Measurements from ENCODE around the gene FGF21. TPM values are rescaled to one million over a fixed set of nuclear protein-coding genes. Genes with fewer than 3 reads are reported as not detected.

Gene FGF21
- total RNA-seq, result not detected

GRCh38 chr19:48755084-48755641 is at the start of gene FGF21:
Gene FGF21 (plus strand): TSS chr19:48755524. CDS start chr19:48756237, 713 bp downstream.
- WGBS, result 54% methylated on average over 4 of the region's 4 CpGs
- H3K4me3 ChIP-seq, result no peak within 1 kb of the TSS
- no peak within 1 kb of the TSS for H3K27ac ChIP-seq (replicated peaks in 1 of 4)
- peaks cover 14 to 24% (median 15%) of the 10 kb centered on the region in 4 donors for H3K4me1 ChIP-seq
- no peaks in the 10 kb centered on the region for H3K9me3 ChIP-seq
- peaks cover 0 to 56% (median 24%) of the 10 kb centered on the region in 4 donors for H3K27me3 ChIP-seq
- H3K36me3 ChIP-seq, result peaks cover 0 to 10% (median 0%) of the 10 kb centered on the region in 4 donors
- DNase-seq (ENCODE audit: extremely low spot score), result no peak
- TF ChIP-seq CTCF (IDR thresholded peaks at IDR 0.05), result no peak
- no peak for TF ChIP-seq EP300 (IDR thresholded peaks at IDR 0.05)
- intact Hi-C loops (cut with DNase I), result no loop called here

GRCh38 chr19:48708471-48708870 is 46.9 kb upstream of the FGF21 start:
- 70% methylated on average over 10 of the region's 11 CpGs for WGBS
- H3K36me3 ChIP-seq, result peaks cover 0 to 18% (median 2%) of the 10 kb centered on the region in 4 donors
- H3K9me3 ChIP-seq, result peaks cover 0 to 4% (median 2%) of the 10 kb centered on the region in 4 donors
- TF ChIP-seq POLR2AphosphoS5 (IDR thresholded peaks at IDR 0.05), result no peak
- no peak for TF ChIP-seq POLR2A (IDR thresholded peaks at IDR 0.05; ENCODE audit: low read depth)
- TF ChIP-seq CTCF (IDR thresholded peaks at IDR 0.05), result no peak
- TF ChIP-seq EP300 (IDR thresholded peaks at IDR 0.05), result no peak
- H3K4me1 ChIP-seq, result peaks cover 7 to 12% (median 9%) of the 10 kb centered on the region in 4 donors
- no peak for DNase-seq (ENCODE audit: extremely low spot score)
- intact Hi-C loops (cut with DNase I), result no loop called here
- no peak overlapping the region for H3K27ac ChIP-seq (replicated peaks in 1 of 4)
- no peak overlapping the region for H3K4me3 ChIP-seq
- H3K27me3 ChIP-seq, result no peaks in the 10 kb centered on the region

- Histone ChIP-seq H3K36me3 (peaks cover 0 to 10% (median 0%) of the 10 kb centered on the region in 4 donors), H3K4me1 (peaks cover 26 to 34% (median 30%) of the 10 kb centered on the region in 4 donors), H3K27me3 (no peaks in the 10 kb centered on the region), H3K9me3 (peaks cover 0 to 4% (median 2%) of the 10 kb centered on the region in 4 donors), H3K4me3 (no peak overlapping the region), H3K27ac (replicated peaks in 1 of 4) (no peak overlapping the region)
- no peak for DNase-seq (ENCODE audit: extremely low spot score)
- TF ChIP-seq POLR2A (IDR thresholded peaks at IDR 0.05; ENCODE audit: low read depth), result no peak
- TF ChIP-seq POLR2AphosphoS5 (IDR thresholded peaks at IDR 0.05), result no peak
- no peak for TF ChIP-seq CTCF (IDR thresholded peaks at IDR 0.05)
- TF ChIP-seq EP300 (IDR thresholded peaks at IDR 0.05), result no peak
- WGBS, result 89% methylated on average over 4 of the region's 4 CpGs
- intact Hi-C loops (cut with DNase I), result loop anchor here (5.0 kb wide), 1 partner anchor 34 kb away; no protein-coding TSS in a partner anchor
Observed at GRCh38 chr19:48711106-48711662, 44.1 kb upstream of the FGF21 start.

GRCh38 chr19:48713041-48713863 is 42.1 kb upstream of the FGF21 start:
- no peak for DNase-seq (ENCODE audit: extremely low spot score)
- peak overlapping the region; percentile 83 to 90 (median 88) for H3K27ac ChIP-seq (replicated peaks in 1 of 4)
- peaks cover 0 to 4% (median 2%) of the 10 kb centered on the region in 4 donors for H3K9me3 ChIP-seq
- TF ChIP-seq POLR2AphosphoS5 (IDR thresholded peaks at IDR 0.05), result no peak
- TF ChIP-seq EP300 (IDR thresholded peaks at IDR 0.05), result no peak
- peak in 1 of 3 experiments; percentile 31 for TF ChIP-seq CTCF (IDR thresholded peaks at IDR 0.05)
- TF ChIP-seq POLR2A (IDR thresholded peaks at IDR 0.05; ENCODE audit: low read depth), result no peak
- H3K4me3 ChIP-seq, result peak overlapping the region; percentile 63 to 68 (median 65)
- no peaks in the 10 kb centered on the region for H3K36me3 ChIP-seq
- no peaks in the 10 kb centered on the region for H3K27me3 ChIP-seq
- H3K4me1 ChIP-seq, result peaks cover 38 to 49% (median 46%) of the 10 kb centered on the region in 4 donors
- intact Hi-C loops (cut with DNase I), result loop anchor here (5.0 kb wide), 1 partner anchor 36 kb away; no protein-coding TSS in a partner anchor
- WGBS, result 16% methylated on average over 19 of the region's 25 CpGs

All from esophagus muscularis mucosa (tissue), 4 donors.